ENCODE results near the gene SF3A2. TPM values are rescaled to one million over a fixed set of nuclear protein-coding genes. Genes with fewer than 3 reads are reported as not detected.
A peak's percentile ranks its signal among the peaks of the same experiment; 100 is the strongest.

SF3A2 gene
- total RNA-seq, 2 donors from 2014 or later = 15.5 to 30.1 TPM

DNA sequence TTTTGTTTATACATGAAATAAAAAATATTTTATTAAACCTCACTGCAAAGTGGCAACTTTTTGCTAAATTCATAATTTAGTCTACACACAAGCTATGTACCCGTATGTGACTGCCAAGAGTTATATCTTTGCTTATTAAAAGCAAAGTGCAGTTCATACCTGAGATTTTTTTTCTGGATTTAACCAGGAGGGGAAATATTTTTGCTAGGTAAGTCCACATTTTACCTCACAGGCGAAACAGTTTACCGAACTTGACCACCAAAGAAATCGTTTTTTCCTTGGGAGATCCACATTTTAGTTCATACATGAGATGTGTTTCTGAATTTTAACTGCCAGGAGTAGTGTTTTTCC, 31.8 kb downstream of the SF3A2 start:
- H3K27ac ChIP-seq = peak overlapping the region in 1 of 4 donors; percentile 100
- ATAC-seq (no peak), DNase-seq (no peak)
- TF ChIP-seq POLR2A (IDR thresholded peaks at IDR 0.05) = no peak
- TF ChIP-seq, protein P1, sequence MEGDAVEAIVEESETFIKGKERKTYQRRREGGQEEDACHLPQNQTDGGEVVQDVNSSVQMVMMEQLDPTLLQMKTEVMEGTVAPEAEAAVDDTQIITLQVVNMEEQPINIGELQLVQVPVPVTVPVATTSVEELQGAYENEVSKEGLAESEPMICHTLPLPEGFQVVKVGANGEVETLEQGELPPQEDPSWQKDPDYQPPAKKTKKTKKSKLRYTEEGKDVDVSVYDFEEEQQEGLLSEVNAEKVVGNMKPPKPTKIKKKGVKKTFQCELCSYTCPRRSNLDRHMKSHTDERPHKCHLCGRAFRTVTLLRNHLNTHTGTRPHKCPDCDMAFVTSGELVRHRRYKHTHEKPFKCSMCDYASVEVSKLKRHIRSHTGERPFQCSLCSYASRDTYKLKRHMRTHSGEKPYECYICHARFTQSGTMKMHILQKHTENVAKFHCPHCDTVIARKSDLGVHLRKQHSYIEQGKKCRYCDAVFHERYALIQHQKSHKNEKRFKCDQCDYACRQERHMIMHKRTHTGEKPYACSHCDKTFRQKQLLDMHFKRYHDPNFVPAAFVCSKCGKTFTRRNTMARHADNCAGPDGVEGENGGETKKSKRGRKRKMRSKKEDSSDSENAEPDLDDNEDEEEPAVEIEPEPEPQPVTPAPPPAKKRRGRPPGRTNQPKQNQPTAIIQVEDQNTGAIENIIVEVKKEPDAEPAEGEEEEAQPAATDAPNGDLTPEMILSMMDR (IDR thresholded peaks at IDR 0.05) = no peak
- no peak overlapping the region for H3K4me3 ChIP-seq
- WGBS, 2 donors = 78 to 83% methylated on average over 4 of the region's 4 CpGs
- intact Hi-C loops (cut with DNase I) = no loop called here
- peaks cover 36% of the 10 kb centered on the region for H3K4me1 ChIP-seq
- H3K36me3 ChIP-seq (replicated peaks in 1 of 2; ENCODE audit: insufficient read depth in 1 of 2, low read depth in 2 of 2) = peaks cover 0 to 2% of the 10 kb centered on the region in 2 donors
- no peaks in the 10 kb centered on the region for H3K27me3 ChIP-seq
- no peaks in the 10 kb centered on the region for H3K9me3 ChIP-seq

DNA sequence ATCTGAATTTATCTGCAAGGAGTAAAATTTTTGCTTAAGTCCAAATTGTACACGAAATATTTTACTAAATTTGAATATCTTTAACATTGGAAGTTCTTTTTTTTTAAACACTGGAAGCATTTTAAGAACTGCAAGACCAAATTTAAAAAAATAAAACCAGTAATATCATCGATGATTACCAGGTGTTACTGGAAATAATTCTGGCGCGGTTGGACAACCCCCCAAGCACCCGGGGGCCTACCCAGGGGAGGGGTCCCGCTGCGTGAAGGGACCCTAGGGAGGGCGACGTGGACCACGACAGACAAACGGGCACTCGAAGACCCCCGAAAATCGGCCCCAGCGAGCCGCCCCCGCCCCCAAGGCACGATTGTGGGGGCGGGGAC, 32.2 kb downstream of the SF3A2 start:
- Histone ChIP-seq H3K36me3 (replicated peaks in 1 of 2; ENCODE audit: insufficient read depth in 1 of 2, low read depth in 2 of 2) (peaks cover 0 to 2% of the 10 kb centered on the region in 2 donors), H3K27ac (peak overlapping the region in 3 of 4 donors; percentile 95 to 100 (median 99)), H3K9me3 (no peaks in the 10 kb centered on the region), H3K4me3 (peak overlapping the region; percentile 99 to 100), H3K4me1 (peaks cover 40% of the 10 kb centered on the region), H3K27me3 (no peaks in the 10 kb centered on the region)
- intact Hi-C loops (cut with DNase I) = no loop called here
- no peak for TF ChIP-seq POLR2A (IDR thresholded peaks at IDR 0.05)
- TF ChIP-seq, protein P1 (IDR thresholded peaks at IDR 0.05) = no peak
- DNase-seq (no peak), ATAC-seq (no peak)
- 1 to 6% methylated on average over 14 to 19 of the region's 19 CpGs for WGBS, 2 donors

DNA sequence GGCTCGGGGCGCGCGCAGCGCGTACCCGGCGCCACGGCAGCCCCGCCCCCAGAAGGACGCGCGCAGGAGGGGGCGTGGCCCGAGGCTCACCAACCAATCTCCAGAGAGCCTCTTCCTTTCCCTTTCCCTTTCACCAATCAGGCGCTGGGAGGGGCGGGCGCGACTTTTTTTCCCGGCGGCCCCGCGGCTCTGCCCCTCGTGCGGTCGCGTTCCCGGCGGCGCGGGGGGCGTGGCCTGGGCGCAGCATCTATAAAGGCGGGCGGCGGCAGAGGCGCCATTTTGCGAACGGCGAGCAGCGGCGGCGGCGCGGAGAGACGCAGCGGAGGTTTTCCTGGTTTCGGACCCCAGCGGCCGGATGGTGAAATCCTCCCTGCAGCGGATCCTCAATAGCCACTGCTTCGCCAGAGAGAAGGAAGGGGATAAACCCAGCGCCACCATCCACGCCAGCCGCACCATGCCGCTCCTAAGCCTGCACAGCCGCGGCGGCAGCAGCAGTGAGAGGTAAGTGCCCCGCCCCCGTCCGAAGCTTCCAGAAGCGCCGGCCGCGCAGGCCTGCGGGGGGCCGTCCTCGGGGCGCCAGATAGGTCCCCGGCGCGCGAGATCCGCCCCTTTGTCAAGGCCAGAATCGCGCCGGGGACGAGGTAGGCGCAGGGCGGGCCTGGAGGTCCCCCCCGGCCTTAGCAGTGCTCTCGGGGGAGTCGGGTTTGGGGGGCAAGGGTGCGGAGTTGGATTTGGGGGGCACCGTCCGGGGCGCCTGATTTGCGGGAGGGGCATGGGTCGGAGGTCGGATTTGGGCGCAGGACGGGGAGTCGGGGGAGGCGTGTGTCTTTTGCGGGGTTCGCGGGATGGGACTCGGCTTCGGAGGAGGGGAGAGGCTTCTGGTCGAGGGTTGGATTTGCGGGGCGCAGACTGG, 32.9 kb downstream of the SF3A2 start:
- WGBS, 2 donors = 0 to 1% methylated on average over 10 to 98 of the region's 103 CpGs
- peak overlapping the region; percentile 99 to 100 for H3K4me3 ChIP-seq
- peak; percentile 91 for ATAC-seq
- peak overlapping the region; percentile 95 to 100 (median 98) for H3K27ac ChIP-seq
- peaks cover 46% of the 10 kb centered on the region for H3K4me1 ChIP-seq
- TF ChIP-seq, protein P1 (IDR thresholded peaks at IDR 0.05) = peak in 4 of 7 experiments; percentile 30 to 50 (median 40)
- TF ChIP-seq POLR2A (IDR thresholded peaks at IDR 0.05) = peak; percentile 100
- H3K9me3 ChIP-seq = no peaks in the 10 kb centered on the region
- no peaks in the 10 kb centered on the region for H3K27me3 ChIP-seq
- H3K36me3 ChIP-seq (replicated peaks in 1 of 2; ENCODE audit: insufficient read depth in 1 of 2, low read depth in 2 of 2) = peaks cover 0 to 2% of the 10 kb centered on the region in 2 donors
- peak; percentile 98 to 99 (median 98) for DNase-seq
- intact Hi-C loops (cut with DNase I) = loop anchor here (5.0 kb wide), 1 partner anchor 112 kb away; no protein-coding TSS in a partner anchor

DNA sequence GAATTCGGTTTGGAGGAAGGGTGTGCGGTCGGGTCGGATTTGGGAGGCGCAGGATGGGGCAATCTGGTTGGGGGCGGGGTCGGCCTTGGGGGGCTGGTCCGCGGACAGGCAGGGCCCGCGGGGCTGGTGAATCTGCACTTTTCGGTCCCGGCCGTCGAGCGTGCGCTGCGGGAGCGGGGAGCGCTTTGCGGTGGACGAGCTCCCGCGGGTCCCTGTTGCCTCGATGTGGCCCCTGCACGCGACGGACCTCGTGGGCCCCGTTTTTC, 33.5 kb downstream of the SF3A2 start:
- no peaks in the 10 kb centered on the region for H3K27me3 ChIP-seq
- intact Hi-C loops (cut with DNase I) = loop anchor here (5.0 kb wide), 1 partner anchor 113 kb away; no protein-coding TSS in a partner anchor
- H3K4me3 ChIP-seq = peak overlapping the region; percentile 99 to 100
- ATAC-seq = peak; percentile 10
- TF ChIP-seq, protein P1 (IDR thresholded peaks at IDR 0.05) = no peak
- no peak for TF ChIP-seq POLR2A (IDR thresholded peaks at IDR 0.05)
- peak; percentile 53 to 69 (median 60) for DNase-seq
- WGBS, 2 donors = 0% methylated on average over 5 to 28 of the region's 30 CpGs
- peak overlapping the region; percentile 95 to 100 (median 98) for H3K27ac ChIP-seq
- H3K9me3 ChIP-seq = no peaks in the 10 kb centered on the region
- peaks cover 0 to 2% of the 10 kb centered on the region in 2 donors for H3K36me3 ChIP-seq (replicated peaks in 1 of 2; ENCODE audit: insufficient read depth in 1 of 2, low read depth in 2 of 2)
- peaks cover 50% of the 10 kb centered on the region for H3K4me1 ChIP-seq
